ENCODE results near the gene CACNB1. TPM values are rescaled to one million over a fixed set of nuclear protein-coding genes. Genes with fewer than 3 reads are reported as not detected.

Gene CACNB1
- total and polyA plus RNA-seq, 2 of the 4 experiments (the other 2 are of a cell fraction), result 2.5 to 8.6 TPM

- no peak for TF ChIP-seq CEBPB (IDR thresholded peaks at IDR 0.05; ENCODE audit: low read depth, low read length)
- no peak for TF ChIP-seq RFX5 (IDR thresholded peaks at IDR 0.05; ENCODE audit: low read depth, low read length)
- no peak for TF ChIP-seq FOS (IDR thresholded peaks at IDR 0.05; ENCODE audit: low read depth, low read length)
Observed at GRCh38 chr17:39231591-39232551, 34.4 kb upstream of the CACNB1 start (continued).

- ChIA-PET POLR2A (ENCODE audit: unreplicated experiment) (no interaction called here), CTCF (interaction anchor here (0.7 to 1.6 kb wide), 3 partner anchors 14 to 31 kb away, joined by 3 to 8 read pairs (median 4); partner anchors contain the start of gene RPL19)
- Histone ChIP-seq H4K5ac (ENCODE audit: low read depth, low read length) (no peak overlapping the region), H2BK15ac (ENCODE audit: low read depth, low read length) (no peak overlapping the region), H3K4me2 (ENCODE audit: low read depth, low read length) (no peak overlapping the region), H3K23ac (ENCODE audit: low read depth, low read length) (no peak overlapping the region), H3K4ac (ENCODE audit: low read depth, low read length) (no peak overlapping the region), H3K9ac (ENCODE audit: low read depth, low read length) (no peak overlapping the region), H3K27me3 (ENCODE audit: control insufficient read depth, insufficient read depth, low read length) (peaks cover 16% of the 10 kb centered on the region), H2BK120ac (ENCODE audit: low read depth, low read length) (no peak overlapping the region), H2BK5ac (ENCODE audit: low read depth, low read length, poor library complexity, severe bottlenecking) (no peak overlapping the region), H2AK5ac (ENCODE audit: low read depth, low read length) (no peak overlapping the region), H4K20me1 (ENCODE audit: insufficient read depth, low read length) (no peaks in the 10 kb centered on the region), H4K8ac (ENCODE audit: low read depth in 2 of 2, low read length in 2 of 2) (no peak overlapping the region), H3K14ac (replicated peaks; ENCODE audit: low read depth, low read length) (no peak overlapping the region), H3K4me3 (ENCODE audit: insufficient read depth, low read depth, low read length) (no peak overlapping the region), H3K56ac (ENCODE audit: extremely low read depth, insufficient read depth, low read length) (no peak overlapping the region), H3K27ac (ENCODE audit: insufficient read depth, low read length) (no peak overlapping the region), H2AFZ (replicated peaks; ENCODE audit: low read length, poor library complexity) (no peak overlapping the region), H3K79me1 (ENCODE audit: low read depth in 1 of 2, low read length in 2 of 2) (no peaks in the 10 kb centered on the region), H3K4me1 (ENCODE audit: control insufficient read depth, insufficient read depth, low read length) (peaks cover 4% of the 10 kb centered on the region), H3K36me3 (ENCODE audit: control insufficient read depth, insufficient read depth, low read length) (no peaks in the 10 kb centered on the region), H3K9me3 (ENCODE audit: control insufficient read depth, insufficient read depth, low read length) (no peaks in the 10 kb centered on the region), H4K91ac (ENCODE audit: insufficient read depth, low read depth, low read length) (no peak overlapping the region), H3K18ac (ENCODE audit: low read depth, low read length) (no peak overlapping the region), H2BK20ac (ENCODE audit: low read depth, low read length) (no peak overlapping the region), H2AK9ac (replicated peaks; ENCODE audit: low read depth, low read length, poor library complexity) (no peak overlapping the region), H3K9me1 (ENCODE audit: insufficient read depth, low read length) (no peaks in the 10 kb centered on the region)
- BruUV-seq (replicated peaks), result no TSS peak
- ATAC-seq (ENCODE audit: low read depth) (no peak), DNase-seq (no peak)
- intact Hi-C loops (cut with micrococcal nuclease) (loop anchor here (10.0 kb wide), 1 partner anchor 166 kb away; no protein-coding TSS in a partner anchor), dilution Hi-C loops (cut with HindIII; ENCODE audit: low sequenced_read_pairs, unreplicated experiment) (no loop called here), in situ Hi-C loops (cut with MboI; ENCODE audit: low sequenced_read_pairs) (no loop called here)
- 37% methylated on average over 2 of the region's 10 CpGs; no CpG with 5 or more reads in 1 of the 2 experiments for WGBS, 2 experiments (ENCODE audit: extremely low coverage in 2 of 2, insufficient read length in 1 of 2)
- no peak for TF ChIP-seq USF2 (IDR thresholded peaks at IDR 0.05; ENCODE audit: low read depth, low read length)
- TF ChIP-seq CHD1 (IDR thresholded peaks at IDR 0.05; ENCODE audit: low read depth, low read length), result no peak
- no peak for TF ChIP-seq BHLHE40 (IDR thresholded peaks at IDR 0.05; ENCODE audit: low read depth, low read length)
- no peak for TF ChIP-seq MXI1 (IDR thresholded peaks at IDR 0.05; ENCODE audit: borderline replicate concordance, low read depth, low read length)
- TF ChIP-seq MAZ (IDR thresholded peaks at IDR 0.05; ENCODE audit: borderline replicate concordance, low read depth, low read length), result no peak
- TF ChIP-seq CEBPB (IDR thresholded peaks at IDR 0.05; ENCODE audit: low read depth, low read length), result no peak
- no peak for TF ChIP-seq POLR2A (IDR thresholded peaks at IDR 0.05; ENCODE audit: low read depth, low read length)
- TF ChIP-seq FOS (IDR thresholded peaks at IDR 0.05; ENCODE audit: low read depth, low read length), result no peak
- no peak for TF ChIP-seq RAD21 (IDR thresholded peaks at IDR 0.05; ENCODE audit: low read length)
- TF ChIP-seq CTCF (conservative IDR thresholded peaks at IDR 0.05; ENCODE audit: low read depth, low read length), result no peak
- no peak for TF ChIP-seq SMC3 (IDR thresholded peaks at IDR 0.05; ENCODE audit: low read depth, low read length)
- TF ChIP-seq RCOR1 (IDR thresholded peaks at IDR 0.05; ENCODE audit: insufficient replicate concordance, low read length), result no peak
- no peak for TF ChIP-seq RFX5 (IDR thresholded peaks at IDR 0.05; ENCODE audit: low read depth, low read length)
Observed at GRCh38 chr17:39231091-39231561, 33.7 kb upstream of the CACNB1 start.

All from IMR-90 (cell line).